HG03378 (cell line): ENCODE results near the gene CLASP1.
"Not testable (repeated sequence)": the region's sequence is repeated elsewhere in the genome, so short reads cannot be mapped to it uniquely, and the experiment has no call there.

ENCODE experiments used
- ATAC-seq: cut with Tn5 transposase; IDR thresholded peaks from one replicate; pipeline ENCODE4 v1.9.1; 2021; ENCODE audit warnings: mild to moderate bottlenecking, moderate library complexity; ENCODE audit not compliant: unreplicated experiment

CLASP1 gene

GRCh38 chr2:121479882-121480522 lies 169.3 kb downstream of the CLASP1 start:
- no peak for ATAC-seq

GRCh38 chr2:121478996-121479745 lies 170.1 kb downstream of the CLASP1 start:
- no peak for ATAC-seq

GRCh38 chr2:121478358-121478995 lies 170.8 kb downstream of the CLASP1 start:
- not testable (repeated sequence) for ATAC-seq

- no peak for ATAC-seq
Observed at GRCh38 chr2:121476684-121477083, 172.6 kb downstream of the CLASP1 start.

- no peak for ATAC-seq
Observed at GRCh38 chr2:121475811-121476571, 173.3 kb downstream of the CLASP1 start.

GRCh38 chr2:121473512-121473911 lies 175.8 kb downstream of the CLASP1 start:
- ATAC-seq = no peak

- no peak for ATAC-seq
Observed at GRCh38 chr2:121472470-121472993, 176.7 kb downstream of the CLASP1 start.

GRCh38 chr2:121471532-121472469 lies 177.5 kb downstream of the CLASP1 start:
- ATAC-seq = no peak

- no peak for ATAC-seq
Observed at GRCh38 chr2:121470917-121471316, 178.3 kb downstream of the CLASP1 start.

GRCh38 chr2:121469356-121469755 lies 179.9 kb downstream of the CLASP1 start:
- ATAC-seq = no peak

- no peak for ATAC-seq
Observed at GRCh38 chr2:121468936-121469335, 180.3 kb downstream of the CLASP1 start.

GRCh38 chr2:121459291-121459690 lies 190.0 kb downstream of the CLASP1 start:
- no peak for ATAC-seq

GRCh38 chr2:121456325-121456724 lies 192.9 kb downstream of the CLASP1 start:
- no peak for ATAC-seq

- no peak for ATAC-seq
Observed at GRCh38 chr2:121455446-121455845, 193.8 kb downstream of the CLASP1 start.

GRCh38 chr2:121454549-121455090 lies 194.6 kb downstream of the CLASP1 start:
- ATAC-seq = no peak

- ATAC-seq = no peak
Observed at GRCh38 chr2:121451398-121451797, 197.9 kb downstream of the CLASP1 start.

- ATAC-seq = no peak
Observed at GRCh38 chr2:121450301-121450700, 199.0 kb downstream of the CLASP1 start.

GRCh38 chr2:121446647-121447241 lies 202.5 kb downstream of the CLASP1 start:
- ATAC-seq = no peak

GRCh38 chr2:121442889-121443288 lies 206.4 kb downstream of the CLASP1 start:
- ATAC-seq = no peak
